ENCODE measurements around the gene RPS6KA5.

DNA sequence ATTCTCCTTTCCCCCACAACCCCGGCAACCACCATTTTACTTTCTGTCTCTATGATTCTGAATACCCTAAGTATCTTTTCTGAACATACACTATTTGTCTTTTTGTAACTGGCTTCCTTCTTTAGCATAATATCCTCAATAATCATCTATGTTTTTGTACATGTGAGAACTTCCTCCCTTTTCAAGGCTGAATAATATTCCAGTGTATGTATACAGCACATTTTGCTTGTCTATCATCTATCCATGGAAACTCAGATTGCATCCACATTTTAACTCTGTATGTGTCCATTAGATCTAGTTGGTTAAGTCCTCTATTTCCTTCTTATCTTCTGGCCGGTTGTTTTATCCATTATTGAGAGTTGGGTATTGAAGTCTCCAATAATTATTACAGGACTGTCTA is 180.2 kb downstream of the RPS6KA5 start:
- TF ChIP-seq, protein P1, sequence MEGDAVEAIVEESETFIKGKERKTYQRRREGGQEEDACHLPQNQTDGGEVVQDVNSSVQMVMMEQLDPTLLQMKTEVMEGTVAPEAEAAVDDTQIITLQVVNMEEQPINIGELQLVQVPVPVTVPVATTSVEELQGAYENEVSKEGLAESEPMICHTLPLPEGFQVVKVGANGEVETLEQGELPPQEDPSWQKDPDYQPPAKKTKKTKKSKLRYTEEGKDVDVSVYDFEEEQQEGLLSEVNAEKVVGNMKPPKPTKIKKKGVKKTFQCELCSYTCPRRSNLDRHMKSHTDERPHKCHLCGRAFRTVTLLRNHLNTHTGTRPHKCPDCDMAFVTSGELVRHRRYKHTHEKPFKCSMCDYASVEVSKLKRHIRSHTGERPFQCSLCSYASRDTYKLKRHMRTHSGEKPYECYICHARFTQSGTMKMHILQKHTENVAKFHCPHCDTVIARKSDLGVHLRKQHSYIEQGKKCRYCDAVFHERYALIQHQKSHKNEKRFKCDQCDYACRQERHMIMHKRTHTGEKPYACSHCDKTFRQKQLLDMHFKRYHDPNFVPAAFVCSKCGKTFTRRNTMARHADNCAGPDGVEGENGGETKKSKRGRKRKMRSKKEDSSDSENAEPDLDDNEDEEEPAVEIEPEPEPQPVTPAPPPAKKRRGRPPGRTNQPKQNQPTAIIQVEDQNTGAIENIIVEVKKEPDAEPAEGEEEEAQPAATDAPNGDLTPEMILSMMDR (IDR thresholded peaks at IDR 0.05), result no peak
- TF ChIP-seq EZH2 (IDR thresholded peaks at IDR 0.05; ENCODE audit: borderline replicate concordance, insufficient read depth, low read depth, low read length, poor library complexity, severe bottlenecking), result no peak
